ENCODE results near the gene ARL4C.

Gene ARL4C

GRCh38 chr2:234535464-234535863 is 38.6 kb upstream of the ARL4C start:
- TF ChIP-seq CTCF (IDR thresholded peaks at IDR 0.05): no peak
- no peak overlapping the region for H3K27ac ChIP-seq
- no peak overlapping the region for H3K4me3 ChIP-seq
- DNase-seq (ENCODE audit: low spot score): no peak

GRCh38 chr2:234534515-234534914 is 37.6 kb upstream of the ARL4C start:
- no peak for DNase-seq (ENCODE audit: low spot score)
- no peak overlapping the region for H3K27ac ChIP-seq
- no peak for TF ChIP-seq CTCF (IDR thresholded peaks at IDR 0.05)

GRCh38 chr2:234533626-234534025 is 36.7 kb upstream of the ARL4C start:
- TF ChIP-seq CTCF (IDR thresholded peaks at IDR 0.05): no peak
- H3K4me3 ChIP-seq: no peak overlapping the region
- DNase-seq (ENCODE audit: low spot score): no peak
- no peak overlapping the region for H3K27ac ChIP-seq

More at GRCh38 chr2:234534515-234534914, 37.6 kb upstream of the ARL4C start:
- no peak overlapping the region for H3K4me3 ChIP-seq

GRCh38 chr2:234528410-234529148 is 31.7 kb upstream of the ARL4C start:
- H3K4me3 ChIP-seq: no peak overlapping the region

GRCh38 chr2:234526711-234527110 is 29.8 kb upstream of the ARL4C start:
- H3K27ac ChIP-seq: no peak overlapping the region
- no peak for TF ChIP-seq CTCF (IDR thresholded peaks at IDR 0.05)
- no peak overlapping the region for H3K4me3 ChIP-seq
- DNase-seq (ENCODE audit: low spot score): no peak

More at GRCh38 chr2:234528410-234529148, 31.7 kb upstream of the ARL4C start:
- no peak for DNase-seq (ENCODE audit: low spot score)
- H3K27ac ChIP-seq: no peak overlapping the region
- TF ChIP-seq CTCF (IDR thresholded peaks at IDR 0.05): no peak

- no peak for TF ChIP-seq CTCF (IDR thresholded peaks at IDR 0.05)
- Histone ChIP-seq H3K27ac (no peak overlapping the region), H3K4me3 (no peak overlapping the region)
- DNase-seq (ENCODE audit: low spot score): no peak
These were observed 24.7 kb upstream of the ARL4C start for GRCh38 chr2:234521536-234521935.

- Histone ChIP-seq H3K27ac (no peak overlapping the region), H3K4me3 (no peak overlapping the region)
- no peak for TF ChIP-seq CTCF (IDR thresholded peaks at IDR 0.05)
- no peak for DNase-seq (ENCODE audit: low spot score)
These were observed 22.2 kb upstream of the ARL4C start for GRCh38 chr2:234518986-234519642.

Data from coronary artery (tissue), 2 donors.